ENCODE data around the gene GMFB.

GMFB gene

GRCh38 chr14:54488646-54489317 lies at the start of gene GMFB:
GMFB (minus strand) TSS chr14:54488980; CDS start chr14:54488927, 53 bp downstream.
- peak; percentile 95 for DNase-seq (ENCODE audit: low read depth)

- DNase-seq (ENCODE audit: low read depth) = no peak
These were observed 49.3 kb upstream of the GMFB start for GRCh38 chr14:54538055-54538454.

GRCh38 chr14:54537651-54538050 lies 48.9 kb upstream of the GMFB start:
- no peak for DNase-seq (ENCODE audit: low read depth)

GRCh38 chr14:54535646-54536045 lies 46.9 kb upstream of the GMFB start:
- DNase-seq (ENCODE audit: low read depth) = no peak

- DNase-seq (ENCODE audit: low read depth) = peak; percentile 25
These were observed 46.3 kb upstream of the GMFB start for GRCh38 chr14:54535126-54535525.

- no peak for DNase-seq (ENCODE audit: low read depth)
These were observed 44.3 kb upstream of the GMFB start for GRCh38 chr14:54533100-54533499.

GRCh38 chr14:54532111-54533012 lies 43.6 kb upstream of the GMFB start:
- DNase-seq (ENCODE audit: low read depth) = no peak

GRCh38 chr14:54529811-54530210 lies 41.0 kb upstream of the GMFB start:
- DNase-seq (ENCODE audit: low read depth) = peak; percentile 75

GRCh38 chr14:54528973-54529372 lies 40.2 kb upstream of the GMFB start:
- DNase-seq (ENCODE audit: low read depth) = no peak

GRCh38 chr14:54524410-54524809 lies 35.6 kb upstream of the GMFB start:
- no peak for DNase-seq (ENCODE audit: low read depth)

- no peak for DNase-seq (ENCODE audit: low read depth)
These were observed 27.9 kb upstream of the GMFB start for GRCh38 chr14:54516709-54517108.

GRCh38 chr14:54515670-54516069 lies 26.9 kb upstream of the GMFB start:
- no peak for DNase-seq (ENCODE audit: low read depth)

- DNase-seq (ENCODE audit: low read depth) = no peak
These were observed 23.6 kb upstream of the GMFB start for GRCh38 chr14:54512393-54512792.

- peak; percentile 99 for DNase-seq (ENCODE audit: low read depth)
These were observed 21.0 kb upstream of the GMFB start, which contains the start of gene CGRRF1 for GRCh38 chr14:54509546-54510501. CGRRF1 (plus strand) TSS chr14:54509906; CDS start chr14:54509960, 54 bp downstream.

GRCh38 chr14:54503486-54503885 lies 14.7 kb upstream of the GMFB start:
- peak; percentile 66 for DNase-seq (ENCODE audit: low read depth)

GRCh38 chr14:54502602-54503001 lies 13.8 kb upstream of the GMFB start:
- DNase-seq (ENCODE audit: low read depth) = no peak

GRCh38 chr14:54501480-54501879 lies 12.7 kb upstream of the GMFB start:
- DNase-seq (ENCODE audit: low read depth) = no peak

- DNase-seq (ENCODE audit: low read depth) = no peak
These were observed 12.0 kb upstream of the GMFB start for GRCh38 chr14:54500744-54501143.

GRCh38 chr14:54498579-54498978 lies 9.8 kb upstream of the GMFB start:
- DNase-seq (ENCODE audit: low read depth) = no peak

GRCh38 chr14:54498095-54498531 lies 9.3 kb upstream of the GMFB start:
- DNase-seq (ENCODE audit: low read depth) = no peak

GRCh38 chr14:54497224-54497623 lies 8.4 kb upstream of the GMFB start:
- no peak for DNase-seq (ENCODE audit: low read depth)

- no peak for DNase-seq (ENCODE audit: low read depth)
These were observed 4.5 kb upstream of the GMFB start for GRCh38 chr14:54493293-54493692.
